Activated CD8-positive, alpha-beta memory T cell treated with anti-CD3 and anti-CD28 coated beads, Interleukin-2, amount 50 U/mL, for 24 hours (primary cell): ENCODE data around the gene CADM4.
"Not testable (repeated sequence)": the region's sequence is repeated elsewhere in the genome, so short reads cannot be mapped to it uniquely, and the experiment has no call there.

ENCODE experiments used
- DNase-seq: peaks from one replicate; pipeline ENCODE4 v3.0.0-alpha.2; 2020; ENCODE audit errors: extremely low read depth

Gene CADM4

GRCh38 chr19:43664018-43664417 is 24.4 kb upstream of the CADM4 start:
- no peak for DNase-seq

DNA sequence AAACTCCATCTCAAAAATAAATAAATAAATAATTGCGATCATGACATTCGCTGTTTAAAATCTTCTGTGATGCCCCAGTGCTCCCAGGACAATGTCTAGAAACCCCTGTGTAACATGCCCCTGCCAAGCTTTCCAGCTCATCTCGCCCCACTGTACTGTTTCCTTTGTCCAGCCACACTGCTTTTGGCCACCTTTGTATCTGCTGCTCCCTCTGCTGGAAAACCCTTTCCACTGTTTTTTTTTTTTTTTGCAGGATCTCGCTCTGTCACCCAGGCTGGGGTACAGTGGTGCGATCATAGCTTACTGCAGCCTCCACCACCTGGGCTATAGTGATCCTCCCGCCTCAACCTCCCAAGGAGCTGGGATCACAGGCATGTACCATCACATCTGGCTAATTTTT is 22.8 kb upstream of the CADM4 start:
- DNase-seq = no peak

DNA sequence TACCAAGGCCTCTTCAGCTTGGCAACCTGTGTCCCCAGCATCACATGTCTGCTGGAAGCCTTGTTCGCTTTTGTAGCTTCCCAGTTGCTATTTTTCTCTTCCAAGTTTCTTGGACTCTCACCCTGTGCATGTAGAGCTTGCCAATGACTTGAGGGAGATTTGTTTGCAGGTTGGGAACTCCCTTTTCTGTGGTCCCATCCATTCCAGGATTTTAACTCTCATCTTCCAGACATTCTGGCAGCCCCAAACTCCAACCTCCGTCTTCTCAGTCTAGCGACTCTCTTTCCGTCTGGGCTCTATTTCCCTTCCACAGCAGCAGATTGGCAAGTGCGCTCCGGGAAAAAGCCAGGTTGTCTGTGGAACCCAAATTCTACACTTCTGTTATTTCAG is 21.3 kb upstream of the CADM4 start:
- no peak for DNase-seq

- no peak for DNase-seq
These were observed 20.8 kb upstream of the CADM4 start for GRCh38 chr19:43660301-43660970.

DNA sequence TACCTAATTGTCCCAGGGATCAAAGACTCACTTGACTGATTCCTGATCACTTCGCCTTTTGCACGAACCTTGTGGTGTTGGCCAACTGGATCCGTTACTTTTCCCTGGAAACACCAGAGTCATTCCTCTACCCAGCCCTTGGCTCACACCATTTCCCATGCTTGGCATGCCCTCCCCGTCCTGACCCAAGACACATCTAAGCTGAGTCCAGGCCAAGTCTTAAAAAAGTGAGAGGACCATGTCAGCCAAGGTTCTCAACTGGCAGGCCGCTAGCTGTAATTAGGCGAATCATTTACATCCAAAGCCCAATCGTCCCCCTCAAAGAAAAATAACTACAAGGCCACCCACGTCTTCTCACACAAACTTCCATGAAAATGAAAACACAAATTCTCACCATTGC is 18.8 kb upstream of the CADM4 start:
- DNase-seq = no peak

DNA sequence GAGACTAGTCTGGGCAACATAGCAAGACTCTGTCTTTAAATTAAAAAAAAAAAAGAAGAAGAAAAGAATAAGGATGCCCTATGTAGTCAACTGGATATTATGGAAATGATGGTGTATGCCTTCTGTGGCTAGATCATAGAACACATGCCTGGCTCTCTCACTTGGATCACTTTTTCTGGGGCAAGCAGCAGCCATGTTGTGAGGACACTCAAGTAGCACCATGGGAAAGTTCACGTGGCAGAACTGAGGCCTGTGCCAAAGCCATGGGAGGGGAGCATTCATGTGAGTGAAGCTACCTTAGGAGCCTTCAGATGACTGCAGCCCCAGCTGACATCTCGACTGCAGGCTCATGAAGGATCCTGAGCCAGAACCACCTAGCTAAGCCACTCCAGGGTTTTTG is 18.4 kb upstream of the CADM4 start:
- no peak for DNase-seq

GRCh38 chr19:43656436-43656835 is 16.8 kb upstream of the CADM4 start:
- DNase-seq = no peak

DNA sequence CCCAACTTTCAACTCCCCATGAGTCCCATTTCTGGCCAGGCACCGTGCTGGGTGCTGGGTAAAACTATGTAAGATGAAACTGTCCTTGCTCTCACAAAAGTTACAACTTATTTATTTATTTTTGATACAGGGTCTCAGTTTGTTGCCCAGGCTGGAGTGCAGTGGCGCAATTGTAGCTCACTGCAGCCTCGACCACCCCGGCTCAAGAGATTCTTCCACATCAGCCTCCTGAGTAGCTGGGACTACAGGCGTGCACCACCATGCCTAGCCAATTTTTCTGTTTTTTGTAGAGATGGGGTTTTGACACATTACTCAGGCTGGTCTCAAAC is 12.9 kb upstream of the CADM4 start:
- no peak for DNase-seq

- DNase-seq = no peak
These were observed 12.3 kb upstream of the CADM4 start for GRCh38 chr19:43651758-43652545.

DNA sequence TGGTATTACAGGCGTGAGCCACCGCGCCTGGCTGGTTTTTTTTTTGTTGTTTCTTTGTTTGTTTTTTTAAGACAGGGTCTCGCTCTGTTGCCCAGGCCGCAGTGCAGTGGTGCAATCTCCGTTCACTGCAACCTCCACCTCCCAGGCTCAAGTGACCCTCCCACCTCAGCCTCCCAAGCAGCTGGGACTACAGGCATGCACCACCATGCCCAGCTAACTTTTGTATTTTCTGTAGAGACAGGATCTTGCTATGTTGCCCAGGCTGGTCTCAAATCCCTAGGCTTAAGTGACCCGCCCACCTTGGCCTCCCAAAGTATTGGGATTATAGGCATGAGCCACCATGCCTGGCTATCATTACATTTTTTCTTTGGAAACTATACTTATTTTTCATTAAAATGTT is 10.6 kb upstream of the CADM4 start:
- not testable (repeated sequence) for DNase-seq

DNA sequence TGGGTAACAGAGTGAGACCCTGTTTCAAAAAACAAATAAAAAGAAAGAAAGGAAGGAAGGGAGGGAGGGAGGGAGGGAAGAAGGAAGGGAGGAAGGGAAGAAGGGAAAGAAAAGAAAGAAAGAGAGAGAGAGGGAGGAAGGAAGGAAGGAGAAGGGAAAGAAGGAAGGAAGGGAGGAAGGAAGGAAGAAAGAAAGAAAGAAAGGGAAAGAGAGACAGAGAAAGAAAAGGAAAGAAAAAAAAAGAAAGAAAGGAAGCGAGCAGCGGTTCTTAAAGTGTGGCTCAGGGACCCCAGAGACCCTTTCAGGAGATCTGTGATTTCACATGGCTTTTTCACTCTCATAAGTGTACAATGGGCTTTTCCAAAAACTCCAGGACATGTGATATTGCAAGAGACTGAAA is 9.9 kb upstream of the CADM4 start:
- no peak for DNase-seq

- DNase-seq = no peak
These were observed 9.0 kb upstream of the CADM4 start for GRCh38 chr19:43648633-43649032.

DNA sequence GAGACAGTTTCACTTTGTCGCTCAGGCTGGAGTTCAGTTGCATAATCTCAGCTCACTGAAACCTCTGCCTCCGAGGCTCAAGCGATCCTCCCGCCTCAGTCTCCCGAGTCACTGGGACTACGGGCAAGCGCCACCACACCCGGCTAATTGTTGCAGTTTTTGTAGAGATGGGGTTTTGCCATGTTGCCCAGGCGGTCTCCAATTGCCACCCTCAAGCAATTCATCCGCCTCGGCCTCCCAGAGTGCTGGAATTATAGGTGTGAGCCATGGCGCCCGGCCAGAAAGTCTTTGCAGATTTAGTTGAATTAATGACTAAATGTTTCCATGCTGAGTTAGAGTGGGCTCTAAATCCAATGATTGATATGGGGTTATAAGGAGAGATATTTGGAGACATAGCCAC is 4.5 kb upstream of the CADM4 start:
- no peak for DNase-seq

- no peak for DNase-seq
These were observed 3.7 kb upstream of the CADM4 start for GRCh38 chr19:43643326-43643725.

GRCh38 chr19:43642531-43642930 is 2.9 kb upstream of the CADM4 start:
- DNase-seq = no peak

- DNase-seq = no peak
These were observed 1.7 kb upstream of the CADM4 start for GRCh38 chr19:43641333-43641732.

GRCh38 chr19:43640424-43640757 is 741 bp upstream of the CADM4 start:
- no peak for DNase-seq

GRCh38 chr19:43638995-43639518 is 593 bp downstream of the CADM4 start:
- DNase-seq = no peak

DNA sequence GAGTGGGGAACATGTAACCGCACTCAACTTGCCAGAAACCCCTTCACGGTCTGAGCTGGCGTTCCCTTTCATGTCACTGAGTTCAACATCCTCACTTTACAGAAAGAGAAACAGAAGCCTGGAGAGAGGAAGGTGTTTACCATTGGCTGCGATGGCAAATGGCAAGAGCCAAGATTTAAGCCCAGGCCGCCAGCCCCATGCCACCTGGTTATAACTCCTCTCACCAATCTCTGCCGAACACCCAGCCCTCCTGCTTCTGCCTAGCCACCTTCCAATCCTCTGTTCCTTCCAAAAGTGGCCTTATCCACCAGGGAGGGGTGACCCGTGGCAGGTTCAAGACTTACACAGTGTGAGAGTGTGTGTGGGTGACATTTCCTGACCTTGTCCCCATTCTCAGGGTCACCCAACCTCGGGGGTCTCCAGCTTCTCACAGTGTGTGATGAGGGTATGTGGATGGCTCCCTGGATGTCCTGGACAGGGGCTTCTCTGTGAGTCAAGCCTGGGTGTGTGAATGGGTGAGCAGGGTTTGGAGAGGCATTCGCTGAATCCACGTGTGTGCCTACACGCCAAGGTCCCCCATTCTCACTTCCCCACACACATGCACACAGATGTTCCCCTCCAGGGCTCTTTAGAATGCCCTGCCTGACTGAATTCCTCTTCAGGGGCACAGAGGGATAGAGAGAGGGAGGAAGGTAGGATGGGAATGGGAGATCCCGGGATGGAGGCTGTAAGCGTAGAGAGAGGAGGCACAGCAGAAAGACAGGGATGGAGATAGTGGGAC is 1.2 kb downstream of the CADM4 start:
- no peak for DNase-seq

DNA sequence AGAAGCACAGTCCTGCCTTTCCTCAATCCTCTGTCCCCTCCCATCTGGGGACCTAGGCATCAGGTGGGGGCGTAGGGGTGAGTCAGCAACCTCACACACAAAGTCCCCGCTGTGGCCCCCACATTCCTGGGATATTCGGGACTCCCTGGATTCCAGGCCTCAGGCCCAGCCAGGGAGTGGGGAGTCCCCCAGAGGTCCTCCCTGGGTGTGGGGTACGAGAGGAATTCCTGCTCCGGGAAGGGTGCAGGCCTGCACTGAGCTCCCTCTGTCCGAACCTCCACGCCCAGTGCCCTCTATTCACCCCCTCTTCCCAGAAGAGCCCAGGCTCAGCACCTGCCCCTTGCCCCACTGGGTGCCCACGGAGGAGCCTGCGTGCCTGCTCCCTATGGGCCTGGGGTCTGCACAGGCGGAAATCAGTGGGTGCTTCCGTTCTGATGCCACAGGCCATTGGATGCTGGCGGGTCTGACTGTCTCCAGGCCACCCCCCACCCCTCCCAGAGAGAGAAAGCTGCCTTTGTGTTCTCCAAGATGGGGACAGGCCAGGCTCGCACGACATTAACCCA is 3.4 kb downstream of the CADM4 start:
- DNase-seq = no peak

- not testable (repeated sequence) for DNase-seq
These were observed 4.1 kb downstream of the CADM4 start for GRCh38 chr19:43635561-43635940.

DNA sequence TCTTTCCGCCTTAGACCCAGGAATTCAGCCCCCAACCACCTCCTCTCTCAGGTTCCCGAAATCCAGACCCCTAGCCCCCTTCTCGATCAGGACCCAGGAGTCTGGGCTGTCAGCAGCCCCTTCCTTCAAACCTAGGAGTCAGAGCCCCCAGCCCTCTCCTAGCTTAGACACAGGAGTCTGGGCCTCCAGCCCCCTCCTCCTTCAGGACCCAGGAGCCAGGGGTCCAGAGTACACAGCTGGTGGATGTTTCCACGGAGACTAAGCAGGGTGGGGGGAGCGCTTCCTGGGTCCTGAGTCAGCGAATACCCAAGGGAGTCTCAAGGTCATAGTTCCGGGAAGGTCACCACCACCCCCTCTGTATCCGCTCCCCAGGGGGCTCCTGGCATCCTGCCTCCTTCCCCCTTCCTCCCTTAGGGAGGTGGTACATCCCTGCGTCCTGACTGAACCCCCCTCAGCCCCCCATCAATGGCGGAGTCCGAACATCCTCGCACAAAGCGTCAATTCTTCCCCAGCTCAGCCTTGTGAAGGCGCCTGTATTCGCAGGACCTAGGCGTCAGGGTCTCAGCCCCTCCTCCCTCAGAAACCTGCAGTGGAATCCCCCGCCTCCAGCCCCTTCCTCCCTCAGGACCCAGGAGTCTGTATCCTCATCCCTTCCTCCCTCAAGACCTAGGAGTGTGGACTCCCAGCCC is 4.6 kb downstream of the CADM4 start:
- DNase-seq = no peak
